ENCODE data around the gene KLHL24. TPM values are rescaled to one million over a fixed set of nuclear protein-coding genes. Genes with fewer than 3 reads are reported as not detected.
"Not testable (repeated sequence)": the region's sequence is repeated elsewhere in the genome, so short reads cannot be mapped to it uniquely, and the experiment has no call there.

Gene KLHL24
- total RNA-seq, 2 donors from 2014 or later: 7.7 to 25.1 TPM

DNA sequence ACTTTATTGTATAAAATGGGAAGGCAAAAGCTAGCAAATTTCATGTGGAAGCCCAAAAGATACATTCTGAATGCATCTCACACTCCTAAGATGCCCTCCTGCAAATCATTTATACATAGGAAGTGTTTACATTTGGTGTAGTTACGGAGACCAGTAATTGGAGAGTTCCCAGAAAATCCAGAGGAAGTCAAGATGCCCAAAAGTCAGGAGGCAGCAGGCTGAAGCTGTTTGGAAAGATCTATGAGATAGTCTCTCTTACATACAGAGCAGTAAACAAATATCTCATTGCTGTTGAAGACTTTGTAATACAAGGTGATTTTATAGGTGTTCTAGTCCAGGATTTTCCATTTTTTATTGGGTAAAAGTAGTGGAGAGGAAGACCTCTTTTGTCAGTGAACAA, 8.8 kb downstream of the KLHL24 start:
- H3K27me3 Mint-ChIP-seq: no peaks in the 10 kb centered on the region
- no peak overlapping the region for H3K27ac Mint-ChIP-seq
- H3K4me3 Mint-ChIP-seq: no peak overlapping the region
- peaks cover 18% of the 10 kb centered on the region for H3K36me3 Mint-ChIP-seq (ENCODE audit: low read depth)
- ATAC-seq (replicated peaks): no peak
- no peaks in the 10 kb centered on the region for H3K9me3 Mint-ChIP-seq
- peaks cover 9% of the 10 kb centered on the region for H3K4me1 Mint-ChIP-seq

DNA sequence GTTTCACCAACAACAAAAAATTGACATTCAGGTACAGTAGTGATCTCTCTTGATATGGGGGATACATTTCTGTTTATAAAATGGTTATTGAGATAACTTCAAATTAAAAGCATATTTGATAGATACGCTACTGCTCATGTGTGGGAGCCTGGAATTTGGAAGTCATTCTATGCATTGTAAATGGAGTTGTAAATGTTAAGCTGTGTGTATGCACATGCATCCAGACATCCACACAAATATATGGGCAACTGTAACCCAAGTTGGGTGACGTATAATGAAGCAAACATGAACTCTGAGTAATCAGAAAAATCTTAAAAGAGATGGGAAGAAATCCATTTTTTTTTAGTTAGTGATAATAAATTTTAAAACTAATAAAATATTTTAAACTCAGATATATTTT, 9.8 kb downstream of the KLHL24 start:
- no peak for ATAC-seq (replicated peaks)
- no peaks in the 10 kb centered on the region for H3K27me3 Mint-ChIP-seq
- peaks cover 9% of the 10 kb centered on the region for H3K4me1 Mint-ChIP-seq
- no peak overlapping the region for H3K4me3 Mint-ChIP-seq
- no peak overlapping the region for H3K27ac Mint-ChIP-seq
- H3K9me3 Mint-ChIP-seq: no peaks in the 10 kb centered on the region
- H3K36me3 Mint-ChIP-seq (ENCODE audit: low read depth): peaks cover 28% of the 10 kb centered on the region

DNA sequence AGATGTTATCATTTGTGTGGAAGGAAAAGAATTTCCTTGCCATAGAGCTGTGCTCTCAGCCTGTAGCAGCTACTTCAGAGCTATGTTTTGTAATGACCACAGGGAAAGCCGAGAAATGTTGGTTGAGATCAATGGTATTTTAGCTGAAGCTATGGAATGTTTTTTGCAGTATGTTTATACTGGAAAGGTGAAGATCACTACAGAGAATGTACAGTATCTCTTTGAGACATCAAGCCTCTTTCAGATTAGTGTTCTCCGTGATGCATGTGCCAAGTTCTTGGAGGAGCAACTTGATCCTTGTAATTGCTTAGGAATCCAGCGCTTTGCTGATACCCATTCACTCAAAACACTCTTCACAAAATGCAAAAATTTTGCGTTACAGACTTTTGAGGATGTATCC, 15.1 kb downstream of the KLHL24 start:
- no peak overlapping the region for H3K4me3 Mint-ChIP-seq
- H3K36me3 Mint-ChIP-seq (ENCODE audit: low read depth): peaks cover 68% of the 10 kb centered on the region
- H3K27me3 Mint-ChIP-seq: no peaks in the 10 kb centered on the region
- H3K9me3 Mint-ChIP-seq: peaks cover 6% of the 10 kb centered on the region
- no peak for ATAC-seq (replicated peaks)
- H3K27ac Mint-ChIP-seq: no peak overlapping the region
- H3K4me1 Mint-ChIP-seq: no peaks in the 10 kb centered on the region

DNA sequence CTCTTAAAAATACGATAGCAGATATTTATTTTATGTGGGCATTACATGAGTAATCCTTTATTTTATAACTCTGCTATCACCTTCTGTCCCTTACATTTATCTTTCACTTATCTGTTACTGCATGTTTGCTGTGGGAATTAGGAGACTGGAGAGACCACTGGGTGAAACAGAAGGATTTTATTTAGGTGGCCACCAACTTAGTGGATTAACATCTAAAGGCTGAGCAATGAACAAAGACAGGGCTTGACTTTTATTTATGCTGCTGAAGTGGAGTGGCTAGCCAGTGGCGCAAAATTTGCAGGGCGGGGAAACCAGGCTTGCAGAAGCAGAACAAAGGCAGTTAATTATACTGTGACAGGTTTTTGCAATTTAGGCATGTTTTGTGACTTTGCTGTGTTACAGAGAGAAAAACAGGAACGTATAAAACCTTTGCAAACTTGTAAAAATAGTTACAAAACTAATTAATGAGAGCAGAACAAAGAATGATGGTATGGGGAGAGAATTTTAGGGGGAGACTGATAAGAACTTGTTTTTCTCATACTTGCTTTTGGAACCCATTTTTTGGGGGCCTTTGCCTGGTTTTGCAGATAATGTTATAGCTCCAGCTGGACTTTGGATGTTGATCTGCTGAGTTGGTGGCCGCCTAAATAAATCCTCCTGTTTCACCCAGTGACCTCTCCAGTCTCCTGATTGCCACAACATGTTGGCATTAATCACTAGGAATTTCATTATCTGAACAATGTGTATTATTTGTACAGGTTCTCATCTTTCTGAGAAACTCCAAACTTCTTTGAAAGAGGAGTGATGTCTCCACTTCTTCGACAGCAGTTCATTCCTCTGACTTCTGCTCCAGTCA, 18.0 kb downstream of the KLHL24 start:
- Mint-ChIP-seq H3K4me3 (no peak overlapping the region), H3K4me1 (peaks cover 4% of the 10 kb centered on the region), H3K27me3 (no peaks in the 10 kb centered on the region), H3K36me3 (ENCODE audit: low read depth) (peaks cover 67% of the 10 kb centered on the region), H3K27ac (no peak overlapping the region), H3K9me3 (peaks cover 10% of the 10 kb centered on the region)
- no peak for ATAC-seq (replicated peaks)

DNA sequence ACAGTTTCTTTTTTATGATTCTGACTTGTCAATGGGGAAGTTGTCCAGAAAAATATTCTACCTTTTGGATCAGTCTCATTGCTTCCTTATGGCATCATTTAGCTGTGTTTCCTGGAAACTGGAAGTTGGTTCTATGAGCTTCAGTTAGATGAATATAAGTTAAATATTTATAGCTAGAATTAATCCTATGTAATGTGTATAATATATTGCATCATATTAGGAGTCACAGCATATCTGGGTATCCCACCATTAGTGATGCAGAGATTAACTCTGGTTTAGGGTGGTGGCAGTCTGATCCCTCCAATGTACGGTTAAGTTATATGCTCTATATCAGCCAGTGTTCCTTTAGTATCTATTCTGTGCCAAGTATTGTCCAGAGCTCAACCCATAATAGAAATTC, 19.3 kb downstream of the KLHL24 start:
- no peaks in the 10 kb centered on the region for H3K27me3 Mint-ChIP-seq
- no peak for ATAC-seq (replicated peaks)

DNA sequence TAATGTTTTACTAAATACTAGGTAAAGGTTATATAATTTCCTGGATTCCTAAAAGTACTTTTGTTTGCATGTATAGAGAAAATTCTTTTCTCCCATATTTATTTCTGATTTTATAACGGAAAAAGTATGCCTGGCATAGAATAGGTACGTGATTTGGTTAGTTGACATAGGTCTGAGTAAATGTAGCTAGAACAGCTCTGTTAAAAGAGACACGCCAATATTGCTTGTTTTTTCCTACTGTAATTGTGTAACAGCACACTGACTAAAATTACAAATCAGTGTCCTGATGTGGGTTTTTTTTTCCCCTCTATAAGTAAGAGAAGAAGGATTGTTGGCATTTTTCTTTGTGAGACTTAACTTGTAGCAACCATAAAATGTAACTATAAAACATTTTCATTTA, 26.7 kb downstream of the KLHL24 start:
- no peak for ATAC-seq (replicated peaks)
- H3K4me1 Mint-ChIP-seq: no peaks in the 10 kb centered on the region
- no peaks in the 10 kb centered on the region for H3K9me3 Mint-ChIP-seq
- no peaks in the 10 kb centered on the region for H3K27me3 Mint-ChIP-seq
- peaks cover 57% of the 10 kb centered on the region for H3K36me3 Mint-ChIP-seq (ENCODE audit: low read depth)
- no peak overlapping the region for H3K4me3 Mint-ChIP-seq
- no peak overlapping the region for H3K27ac Mint-ChIP-seq

More for the DNA sequence above, 19.3 kb downstream of the KLHL24 start:
- Mint-ChIP-seq H3K36me3 (ENCODE audit: low read depth) (peaks cover 71% of the 10 kb centered on the region), H3K9me3 (peaks cover 10% of the 10 kb centered on the region), H3K27ac (no peak overlapping the region), H3K4me3 (no peak overlapping the region), H3K4me1 (peaks cover 4% of the 10 kb centered on the region)

DNA sequence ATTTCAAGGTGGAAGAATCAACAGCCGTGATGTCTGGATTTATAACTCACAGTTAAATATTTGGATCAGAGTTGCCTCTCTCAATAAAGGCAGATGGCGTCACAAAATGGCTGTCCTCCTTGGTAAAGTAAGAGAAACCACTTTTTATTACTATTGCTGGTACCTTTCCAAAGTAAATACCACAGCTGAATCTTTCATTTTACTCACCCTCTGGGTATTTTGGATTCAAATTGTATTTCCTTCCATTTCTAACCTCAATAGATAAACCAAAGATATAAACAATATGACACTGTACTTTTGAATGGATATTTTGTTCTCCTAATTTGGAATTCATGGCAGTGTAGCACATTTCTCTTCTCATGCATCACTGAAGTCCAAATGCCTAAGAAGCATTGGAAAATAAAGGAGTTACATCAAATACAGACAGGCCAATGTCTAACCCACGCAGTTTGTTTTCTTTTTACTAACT, 29.5 kb downstream of the KLHL24 start:
- Mint-ChIP-seq H3K27ac (no peak overlapping the region), H3K27me3 (no peaks in the 10 kb centered on the region), H3K4me3 (no peak overlapping the region), H3K4me1 (no peaks in the 10 kb centered on the region), H3K36me3 (ENCODE audit: low read depth) (peaks cover 57% of the 10 kb centered on the region), H3K9me3 (no peaks in the 10 kb centered on the region)
- no peak for ATAC-seq (replicated peaks)

DNA sequence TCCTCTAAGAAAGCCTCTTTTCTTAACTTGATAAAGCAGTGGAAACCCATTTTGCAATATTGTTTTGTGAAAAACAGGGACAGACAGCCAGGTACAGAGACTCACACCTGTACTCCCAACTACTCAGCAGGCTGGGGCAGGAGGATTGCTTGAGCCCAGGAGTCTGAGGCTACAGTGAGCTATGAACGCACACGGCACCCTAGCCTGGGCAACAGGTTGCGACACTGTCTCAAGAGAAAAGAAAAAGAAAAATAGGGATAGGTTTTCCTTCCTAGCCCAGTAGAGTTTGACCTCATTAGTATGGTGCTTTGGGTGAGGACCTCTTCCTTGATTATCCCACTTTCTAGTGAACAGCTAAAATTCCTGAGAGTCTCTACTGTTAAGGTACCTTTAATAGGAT, 44.6 kb downstream of the KLHL24 start:
- no peak for ATAC-seq (replicated peaks)
- H3K27me3 Mint-ChIP-seq: no peaks in the 10 kb centered on the region
- H3K9me3 Mint-ChIP-seq: no peaks in the 10 kb centered on the region
- H3K4me1 Mint-ChIP-seq: no peaks in the 10 kb centered on the region
- H3K36me3 Mint-ChIP-seq (ENCODE audit: low read depth): peaks cover 25% of the 10 kb centered on the region
- H3K4me3 Mint-ChIP-seq: no peak overlapping the region
- H3K27ac Mint-ChIP-seq: no peak overlapping the region

DNA sequence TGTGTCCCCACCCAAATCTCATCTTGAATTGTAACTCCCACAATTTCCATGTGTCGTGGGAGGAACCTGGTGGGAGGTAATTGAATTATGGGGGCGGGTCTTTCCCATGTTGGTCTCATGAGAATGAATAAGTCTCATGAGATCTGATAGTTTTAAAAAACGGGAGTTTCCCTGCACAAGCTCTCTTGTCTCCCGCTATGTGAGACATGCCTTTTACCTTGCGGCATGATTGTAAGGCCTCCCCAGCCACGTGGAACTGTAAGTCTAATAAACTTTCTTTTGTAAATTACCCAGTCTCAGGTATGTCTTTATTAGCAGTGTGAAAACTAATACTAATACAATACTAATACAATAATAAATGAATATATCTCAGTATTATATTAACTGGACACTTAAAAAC, 52.3 kb downstream of the KLHL24 start:
- ATAC-seq (replicated peaks): no peak
- Mint-ChIP-seq H3K27ac (no peak overlapping the region), H3K4me3 (no peak overlapping the region), H3K36me3 (ENCODE audit: low read depth) (no peaks in the 10 kb centered on the region), H3K27me3 (no peaks in the 10 kb centered on the region), H3K4me1 (no peaks in the 10 kb centered on the region), H3K9me3 (no peaks in the 10 kb centered on the region)

DNA sequence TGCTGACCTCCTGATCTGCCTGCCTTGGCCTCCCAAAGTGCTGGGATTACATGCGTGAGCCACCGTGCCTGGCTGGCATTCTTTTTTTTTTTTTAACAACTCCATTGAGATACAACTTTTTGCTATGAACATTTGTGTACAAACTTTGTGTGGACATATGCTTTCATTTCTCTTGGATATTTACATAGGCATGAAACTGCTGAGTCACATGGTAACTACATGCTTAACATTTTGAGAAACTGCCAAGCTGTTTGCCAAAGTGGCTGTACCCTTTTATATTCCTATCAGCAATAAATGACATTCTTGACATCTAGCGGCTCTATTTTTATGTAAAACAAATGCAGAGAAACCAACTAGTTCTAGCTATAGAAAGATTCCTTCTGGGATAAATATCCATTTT, 53.5 kb downstream of the KLHL24 start:
- no peak overlapping the region for H3K4me3 Mint-ChIP-seq
- no peak for ATAC-seq (replicated peaks)
- H3K27ac Mint-ChIP-seq: no peak overlapping the region
- no peaks in the 10 kb centered on the region for H3K9me3 Mint-ChIP-seq
- H3K4me1 Mint-ChIP-seq: no peaks in the 10 kb centered on the region
- H3K27me3 Mint-ChIP-seq: no peaks in the 10 kb centered on the region
- no peaks in the 10 kb centered on the region for H3K36me3 Mint-ChIP-seq (ENCODE audit: low read depth)

DNA sequence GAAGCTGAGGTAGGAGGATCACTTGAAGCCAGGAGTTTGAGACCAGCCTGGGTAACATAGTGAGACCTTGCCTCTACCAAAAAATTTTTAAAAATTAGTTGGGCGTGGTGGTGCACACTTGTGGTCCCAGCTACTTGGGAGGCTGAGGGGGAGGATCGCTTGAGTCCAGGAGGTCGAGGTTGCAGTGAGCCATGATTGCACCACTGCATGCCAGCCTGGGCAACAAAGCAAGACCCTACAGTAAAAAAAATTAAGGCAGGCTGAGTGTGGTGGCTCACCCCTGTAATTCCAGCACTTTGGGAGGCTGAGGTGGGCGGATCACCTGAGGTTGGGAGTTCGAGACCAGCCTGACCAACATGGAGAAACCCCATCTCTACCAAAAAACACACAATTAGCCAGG, 54.2 kb downstream of the KLHL24 start:
- H3K27me3 Mint-ChIP-seq; H3K4me3 Mint-ChIP-seq; H3K9me3 Mint-ChIP-seq; H3K4me1 Mint-ChIP-seq; H3K27ac Mint-ChIP-seq; ATAC-seq (replicated peaks); H3K36me3 Mint-ChIP-seq (ENCODE audit: low read depth): not testable (repeated sequence)

DNA sequence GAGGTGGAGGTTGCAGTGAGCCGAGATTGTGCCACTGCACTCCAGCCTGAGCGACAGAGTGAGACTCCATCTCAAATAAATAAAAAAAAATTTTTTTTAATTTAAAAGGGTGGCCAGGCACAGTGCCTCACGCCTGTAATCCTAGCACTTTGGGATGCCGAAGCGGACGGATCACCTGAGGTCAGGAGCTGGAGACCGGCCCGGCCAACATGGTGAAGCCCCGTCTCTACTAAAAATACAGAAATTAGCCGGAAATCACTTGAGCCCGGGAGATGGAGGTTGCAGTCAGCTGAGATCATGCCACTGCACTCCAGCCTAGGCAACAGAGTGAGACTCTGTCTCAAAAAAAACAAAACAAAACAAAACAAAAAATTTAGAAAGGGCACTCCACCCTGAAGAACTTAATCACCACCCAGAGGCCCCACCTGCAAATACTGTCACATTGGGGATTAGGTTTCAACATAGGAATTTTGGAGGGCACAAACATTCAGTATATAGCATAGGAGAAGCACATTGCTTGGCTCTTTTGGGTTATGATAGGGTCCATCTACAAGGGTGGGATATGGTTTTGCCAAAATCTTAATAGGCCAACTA, 55.1 kb downstream of the KLHL24 start:
- no peaks in the 10 kb centered on the region for H3K27me3 Mint-ChIP-seq
- H3K27ac Mint-ChIP-seq: no peak overlapping the region
- no peaks in the 10 kb centered on the region for H3K36me3 Mint-ChIP-seq (ENCODE audit: low read depth)
- H3K4me3 Mint-ChIP-seq: no peak overlapping the region
- H3K4me1 Mint-ChIP-seq: no peaks in the 10 kb centered on the region
- no peak for ATAC-seq (replicated peaks)
- H3K9me3 Mint-ChIP-seq: no peaks in the 10 kb centered on the region

DNA sequence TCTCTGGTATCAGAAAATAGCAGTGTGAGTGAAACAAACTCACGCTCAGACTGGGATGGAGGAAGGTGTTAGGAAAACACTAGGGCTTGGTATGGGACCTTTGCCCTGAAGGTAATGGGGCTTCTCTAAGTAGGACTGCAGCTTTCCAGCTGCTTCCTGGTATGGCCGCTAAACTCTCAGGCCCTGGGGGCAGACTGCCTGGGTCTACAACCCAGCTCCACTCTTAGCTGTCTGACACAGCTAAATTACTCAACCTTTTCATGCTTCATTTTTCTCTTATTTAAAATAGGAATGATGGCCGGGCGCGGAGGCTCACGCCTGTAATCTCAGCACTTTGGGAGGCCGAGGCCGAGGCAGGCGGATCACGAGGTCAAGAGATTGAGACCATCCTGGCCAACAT, 57.0 kb downstream of the KLHL24 start:
- no peak for ATAC-seq (replicated peaks)
- no peaks in the 10 kb centered on the region for H3K36me3 Mint-ChIP-seq (ENCODE audit: low read depth)
- no peak overlapping the region for H3K4me3 Mint-ChIP-seq
- H3K4me1 Mint-ChIP-seq: peaks cover 4% of the 10 kb centered on the region
- no peaks in the 10 kb centered on the region for H3K9me3 Mint-ChIP-seq
- no peaks in the 10 kb centered on the region for H3K27me3 Mint-ChIP-seq
- no peak overlapping the region for H3K27ac Mint-ChIP-seq

DNA sequence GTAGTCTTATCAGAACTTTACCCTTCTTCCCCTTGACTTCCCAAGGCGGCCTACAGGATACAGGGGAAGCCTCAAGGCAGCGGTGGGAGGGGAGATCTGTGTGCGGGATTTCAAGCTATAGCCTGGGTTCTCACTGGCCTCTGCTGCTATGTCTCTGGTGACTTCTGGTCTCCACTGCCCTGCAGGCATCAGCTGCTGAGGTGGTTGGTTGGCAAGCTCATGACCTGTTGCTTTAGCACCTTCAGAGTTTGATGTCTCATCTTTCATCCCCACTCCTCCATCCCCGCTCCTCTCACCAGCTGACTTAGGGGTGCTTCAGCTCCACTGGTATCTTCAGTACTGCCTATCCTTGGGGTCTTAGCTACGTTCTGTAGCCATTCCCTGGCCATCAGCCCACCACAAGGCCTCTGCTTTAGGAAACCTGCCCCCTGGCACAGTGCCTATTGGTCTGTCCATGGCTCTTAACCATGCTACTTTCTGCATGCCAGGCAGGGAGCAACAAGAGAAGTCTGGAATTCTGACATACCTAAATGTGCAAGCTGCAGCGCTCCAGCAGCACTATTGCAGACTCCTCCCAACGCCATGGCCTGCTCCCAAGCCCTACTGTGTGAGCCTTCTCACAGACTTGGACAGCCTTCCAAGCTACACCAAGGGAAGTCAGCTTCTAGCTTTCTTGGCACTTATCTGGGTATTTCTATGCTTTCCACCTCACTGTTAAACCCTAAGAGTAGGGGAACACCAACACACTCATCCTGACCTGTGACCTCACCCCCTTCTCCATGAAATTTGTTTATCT, 60.3 kb downstream of the KLHL24 start:
- Mint-ChIP-seq H3K27ac (no peak overlapping the region), H3K36me3 (ENCODE audit: low read depth) (peaks cover 25% of the 10 kb centered on the region), H3K27me3 (no peaks in the 10 kb centered on the region), H3K9me3 (no peaks in the 10 kb centered on the region), H3K4me3 (peak overlapping the region; percentile 20), H3K4me1 (peaks cover 25% of the 10 kb centered on the region)
- no peak for ATAC-seq (replicated peaks)

Data from activated T-helper 17 cell treated with anti-CD3 and anti-CD28 coated beads, Interleukin-2, amount 50 U/mL, for 72 hours (primary cell).